Breast epithelium (tissue), 3 donors: ENCODE data around the gene G6PC2.

Source experiments
- CTCF ChIP-seq, 3 donors: fragments of 450-650 bp; IDR thresholded peaks; one replicate each; pipeline ENCODE4 v1.5.1; 2016 to 2017; ENCODE audit warnings: antibody characterized with exemption in 3 of 3, mild to moderate bottlenecking in 3 of 3, moderate library complexity in 3 of 3
- POLR2A ChIP-seq: fragments of 450-650 bp; IDR thresholded peaks from one replicate; pipeline ENCODE4 v1.6.1; 2016; ENCODE audit warnings: antibody characterized with exemption, mild to moderate bottlenecking, moderate library complexity

GRCh38 chr2:168951871-168952270 lies 50.8 kb downstream of the G6PC2 start:
- no peak for TF ChIP-seq CTCF (IDR thresholded peaks at IDR 0.05)
- no peak for TF ChIP-seq POLR2A
